Neural progenitor cell (in vitro differentiated cells): ENCODE results near the gene HMX3. TPM values are rescaled to one million over a fixed set of nuclear protein-coding genes. Genes with fewer than 3 reads are reported as not detected.
A peak's percentile ranks its signal among the peaks of the same experiment; 100 is the strongest.

Source experiments
- DNase-seq: peaks from one replicate; pipeline ENCODE4 v3.0.0-alpha.2; 2016; ENCODE audit warnings: low spot score
- H2AFZ ChIP-seq: fragments of 200-600 bp; sonication (generic); replicated peaks from 2 replicates; pipeline ENCODE4 v1.6.1; 2016; ENCODE audit warnings: antibody characterized with exemption
- H3F3A ChIP-seq: fragments of 200-600 bp; sonication (generic); 2 replicates; pipeline ENCODE4 v1.6.1; 2016; ENCODE audit warnings: antibody characterized with exemption, low read depth
- H3K27ac ChIP-seq: fragments of 200-600 bp; sonication (generic); 2 replicates; pipeline ENCODE4 v1.5.1; 2016; ENCODE audit warnings: mild to moderate bottlenecking
- H3K27me3 ChIP-seq: fragments of 200-600 bp; sonication (generic); 2 replicates; pipeline ENCODE4 v1.6.1; 2016; ENCODE audit warnings: mild to moderate bottlenecking, moderate library complexity
- H3K36me3 ChIP-seq: fragments of 200-600 bp; sonication (generic); 2 replicates; pipeline ENCODE4 v1.5.1; 2016
- H3K4me1 ChIP-seq: fragments of 200-600 bp; sonication (generic); 2 replicates; pipeline ENCODE4 v1.6.1; 2016; ENCODE audit warnings: mixed run types
- H3K4me2 ChIP-seq: fragments of 200-600 bp; sonication (generic); 2 replicates; pipeline ENCODE4 v1.6.1; 2016
- H3K4me3 ChIP-seq: fragments of 200-600 bp; sonication (generic); 2 replicates; pipeline ENCODE4 v1.5.1; 2016
- H3K79me2 ChIP-seq: fragments of 200-600 bp; sonication (generic); 2 replicates; pipeline ENCODE4 v1.6.1; 2016; ENCODE audit warnings: low read depth
- H3K9ac ChIP-seq: fragments of 200-600 bp; sonication (generic); 2 replicates; pipeline ENCODE4 v1.6.1; 2016
- H3K9me3 ChIP-seq: fragments of 200-600 bp; sonication (generic); 2 replicates; pipeline ENCODE4 v1.5.1; 2016; ENCODE audit warnings: low read depth
- H4K20me1 ChIP-seq: fragments of 200-600 bp; sonication (generic); 2 replicates; pipeline ENCODE4 v1.6.1; 2016; ENCODE audit warnings: low read depth
- H3K27ac Mint-ChIP-seq: 3 replicates; pipeline ENCODE4 v1.8.0; 2021; ENCODE audit warnings: mixed read lengths
- H3K27me3 Mint-ChIP-seq: 2 replicates; pipeline ENCODE4 v1.8.0; 2022; ENCODE audit warnings: low read depth, mild to moderate bottlenecking, inconsistent platforms, moderate library complexity, mixed read lengths; ENCODE audit not compliant: insufficient read depth
- H3K36me3 Mint-ChIP-seq: 3 replicates; pipeline ENCODE4 v1.8.0; 2021; ENCODE audit warnings: mixed read lengths
- H3K4me1 Mint-ChIP-seq: 3 replicates; pipeline ENCODE4 v1.8.0; 2021; ENCODE audit warnings: mixed read lengths
- H3K4me3 Mint-ChIP-seq: 3 replicates; pipeline ENCODE4 v1.8.0; 2021; ENCODE audit warnings: mild to moderate bottlenecking, moderate library complexity, mixed read lengths
- H3K9me3 Mint-ChIP-seq: 3 replicates; pipeline ENCODE4 v1.8.0; 2020; ENCODE audit warnings: mixed read lengths
- EZH2 ChIP-seq: fragments of 200-600 bp; sonication (generic); IDR thresholded peaks from 2 replicates; pipeline ENCODE4 v1.6.1; 2017; ENCODE audit warnings: antibody characterized with exemption, mild to moderate bottlenecking, moderate library complexity
- EZH2phosphoT487 ChIP-seq: fragments of 200-600 bp; sonication (generic); IDR thresholded peaks from 2 replicates; pipeline ENCODE4 v1.6.1; 2017; ENCODE audit warnings: antibody characterized with exemption
- total RNA-seq: library from RNA; depleted of rRNA; stranded (reverse); fragments of >200 nt; gene quantifications from 2 replicates; pipeline ENCODE4 v1.2.3, GENCODE V29; 2015; ENCODE audit warnings: low replicate concordance
- TF ChIP-seq, protein P1 (sequence below): fragments of 200-600 bp; sonication (generic); IDR thresholded peaks from 2 replicates; pipeline ENCODE4 v1.5.1; 2017; ENCODE audit warnings: antibody characterized with exemption, mild to moderate bottlenecking

Gene HMX3
- total RNA-seq, 1 donor from 2014 or later: not detected

DNA sequence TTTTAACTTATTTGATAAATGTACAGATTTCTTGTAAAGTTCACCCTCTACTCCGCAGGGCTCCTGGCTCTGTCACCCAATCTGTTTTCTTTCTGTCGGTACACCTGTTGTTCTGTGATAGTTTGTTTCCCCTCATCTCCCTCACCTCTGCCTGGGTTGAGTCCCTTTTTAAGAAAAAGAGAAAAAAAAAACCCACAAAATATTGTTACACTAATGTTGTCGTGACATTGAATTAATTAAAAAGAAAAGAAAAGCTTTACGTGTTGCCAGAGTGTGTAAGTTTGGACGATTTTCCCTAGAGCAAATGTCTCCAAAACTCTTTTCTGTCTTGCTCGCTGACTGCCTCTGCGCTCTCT, 3.4 kb downstream of the HMX3 start:
- Histone ChIP-seq H2AFZ (no peak overlapping the region), H3K79me2 (no peaks in the 10 kb centered on the region), H3K27ac (no peak overlapping the region), H3K36me3 (no peaks in the 10 kb centered on the region), H3K27me3 (peaks cover 100% of the 10 kb centered on the region), H3F3A (peaks cover 68% of the 10 kb centered on the region), H3K9ac (no peak overlapping the region), H3K4me3 (peak overlapping the region; percentile 29), H3K4me1 (peaks cover 49% of the 10 kb centered on the region), H3K4me2 (peak overlapping the region; percentile 74), H3K9me3 (no peaks in the 10 kb centered on the region), H4K20me1 (peaks cover 98% of the 10 kb centered on the region)
- Mint-ChIP-seq H3K4me3 (peak overlapping the region; percentile 50), H3K9me3 (no peaks in the 10 kb centered on the region), H3K27ac (no peak overlapping the region), H3K4me1 (peaks cover 26% of the 10 kb centered on the region), H3K36me3 (no peaks in the 10 kb centered on the region), H3K27me3 (peaks cover 88% of the 10 kb centered on the region)
- DNase-seq: no peak
- TF ChIP-seq, protein P1, sequence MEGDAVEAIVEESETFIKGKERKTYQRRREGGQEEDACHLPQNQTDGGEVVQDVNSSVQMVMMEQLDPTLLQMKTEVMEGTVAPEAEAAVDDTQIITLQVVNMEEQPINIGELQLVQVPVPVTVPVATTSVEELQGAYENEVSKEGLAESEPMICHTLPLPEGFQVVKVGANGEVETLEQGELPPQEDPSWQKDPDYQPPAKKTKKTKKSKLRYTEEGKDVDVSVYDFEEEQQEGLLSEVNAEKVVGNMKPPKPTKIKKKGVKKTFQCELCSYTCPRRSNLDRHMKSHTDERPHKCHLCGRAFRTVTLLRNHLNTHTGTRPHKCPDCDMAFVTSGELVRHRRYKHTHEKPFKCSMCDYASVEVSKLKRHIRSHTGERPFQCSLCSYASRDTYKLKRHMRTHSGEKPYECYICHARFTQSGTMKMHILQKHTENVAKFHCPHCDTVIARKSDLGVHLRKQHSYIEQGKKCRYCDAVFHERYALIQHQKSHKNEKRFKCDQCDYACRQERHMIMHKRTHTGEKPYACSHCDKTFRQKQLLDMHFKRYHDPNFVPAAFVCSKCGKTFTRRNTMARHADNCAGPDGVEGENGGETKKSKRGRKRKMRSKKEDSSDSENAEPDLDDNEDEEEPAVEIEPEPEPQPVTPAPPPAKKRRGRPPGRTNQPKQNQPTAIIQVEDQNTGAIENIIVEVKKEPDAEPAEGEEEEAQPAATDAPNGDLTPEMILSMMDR: no peak
- TF ChIP-seq EZH2phosphoT487 (no peak), EZH2 (peak; percentile 23)

DNA sequence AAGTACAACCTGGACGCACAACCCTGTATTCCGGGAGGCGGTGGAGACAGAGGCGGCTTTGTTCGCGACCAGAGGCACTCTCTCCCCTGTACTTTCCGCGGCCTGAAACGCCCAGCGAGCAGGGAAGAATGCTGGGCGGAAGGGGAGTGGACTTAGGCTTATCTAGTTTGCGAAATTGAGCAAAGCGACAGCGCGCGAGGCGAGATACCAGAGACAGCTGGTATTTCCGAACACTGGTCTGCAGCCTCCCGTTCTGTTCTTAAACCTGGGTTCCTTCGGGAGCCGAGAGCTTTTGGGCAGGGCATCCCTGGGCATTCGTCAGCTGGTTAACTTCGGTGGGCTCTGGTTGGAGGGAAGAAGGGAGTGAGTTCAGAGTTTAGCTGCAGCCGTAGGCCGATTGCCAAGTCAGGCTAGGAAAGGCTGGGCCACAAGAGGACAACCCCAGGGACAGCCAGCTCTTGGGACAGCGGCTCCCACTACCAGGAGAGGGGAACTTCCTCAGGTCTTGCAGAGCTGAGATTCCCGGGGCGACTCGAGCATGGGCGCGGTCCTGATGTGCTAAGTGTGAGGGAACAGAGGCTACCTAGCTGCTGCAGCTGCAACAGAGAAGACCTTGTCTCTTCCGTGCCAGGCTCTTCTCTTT, 3.9 kb downstream of the HMX3 start:
- Histone ChIP-seq H3K36me3 (no peaks in the 10 kb centered on the region), H3K4me1 (peaks cover 44% of the 10 kb centered on the region), H4K20me1 (peaks cover 98% of the 10 kb centered on the region), H2AFZ (peak overlapping the region; percentile 27), H3K4me3 (peak overlapping the region; percentile 29), H3K4me2 (peak overlapping the region; percentile 74), H3K79me2 (no peaks in the 10 kb centered on the region), H3F3A (peaks cover 67% of the 10 kb centered on the region), H3K27ac (no peak overlapping the region), H3K27me3 (peaks cover 100% of the 10 kb centered on the region), H3K9ac (no peak overlapping the region), H3K9me3 (no peaks in the 10 kb centered on the region)
- no peaks in the 10 kb centered on the region for H3K36me3 Mint-ChIP-seq
- DNase-seq: peak; percentile 92
- H3K4me1 Mint-ChIP-seq: peaks cover 22% of the 10 kb centered on the region
- peak overlapping the region; percentile 50 for H3K4me3 Mint-ChIP-seq
- H3K27ac Mint-ChIP-seq: no peak overlapping the region
- no peaks in the 10 kb centered on the region for H3K9me3 Mint-ChIP-seq
- TF ChIP-seq, protein P1: no peak
- TF ChIP-seq EZH2phosphoT487: peak; percentile 79
- TF ChIP-seq EZH2: peak; percentile 96
- H3K27me3 Mint-ChIP-seq: peaks cover 88% of the 10 kb centered on the region

DNA sequence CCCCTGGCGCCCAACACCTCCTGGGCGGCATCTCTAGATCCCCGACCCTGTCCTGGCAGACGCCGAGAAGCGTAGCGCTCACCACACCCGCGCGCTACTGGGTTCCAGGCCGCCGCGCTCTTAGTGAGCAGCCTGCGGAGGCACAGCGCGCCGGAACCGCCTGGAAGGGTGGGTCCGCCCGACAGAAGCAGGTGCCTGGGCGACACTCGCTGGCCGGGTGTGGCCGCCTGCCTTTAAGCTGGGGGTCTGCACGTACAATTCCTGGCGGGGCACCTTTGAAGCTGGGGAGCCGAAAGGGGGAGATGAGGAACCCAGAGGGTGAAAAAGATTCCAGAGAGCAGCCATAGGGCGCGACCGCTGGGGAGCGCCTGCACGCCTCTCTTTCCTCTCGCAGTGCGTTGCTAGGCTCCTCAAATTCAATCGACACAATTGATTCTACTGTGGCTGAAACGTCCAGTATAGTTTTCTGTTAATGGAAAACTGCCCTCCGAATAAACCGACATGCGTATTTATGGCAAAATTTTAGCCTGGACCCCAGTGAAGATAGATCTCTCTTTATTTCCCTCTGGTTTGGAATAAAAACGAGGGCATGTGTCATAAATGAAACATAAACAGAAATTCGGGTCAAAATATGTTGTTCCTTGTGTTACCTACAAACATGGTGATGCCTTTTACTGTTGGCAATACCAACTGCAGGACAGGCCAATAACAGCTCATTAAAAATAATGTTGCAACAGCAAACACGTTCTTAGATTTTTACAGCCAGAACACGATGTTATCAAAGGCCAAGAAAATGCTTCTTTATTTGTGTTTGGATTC, 4.6 kb downstream of the HMX3 start:
- peak; percentile 82 for DNase-seq

More for the DNA sequence above, 4.6 kb downstream of the HMX3 start:
- Mint-ChIP-seq H3K27me3 (peaks cover 90% of the 10 kb centered on the region), H3K27ac (no peak overlapping the region), H3K36me3 (no peaks in the 10 kb centered on the region), H3K9me3 (no peaks in the 10 kb centered on the region), H3K4me3 (peak overlapping the region; percentile 69), H3K4me1 (peaks cover 24% of the 10 kb centered on the region)
- Histone ChIP-seq H3K4me2 (peak overlapping the region; percentile 74), H3K79me2 (no peaks in the 10 kb centered on the region), H3K4me3 (peak overlapping the region; percentile 29), H3K9ac (no peak overlapping the region), H4K20me1 (peaks cover 98% of the 10 kb centered on the region), H3K27ac (no peak overlapping the region), H3F3A (peaks cover 67% of the 10 kb centered on the region), H3K36me3 (no peaks in the 10 kb centered on the region), H3K4me1 (peaks cover 37% of the 10 kb centered on the region), H2AFZ (peak overlapping the region; percentile 27), H3K27me3 (peaks cover 100% of the 10 kb centered on the region), H3K9me3 (no peaks in the 10 kb centered on the region)
- TF ChIP-seq, protein P1: peak; percentile 39
- TF ChIP-seq EZH2phosphoT487 (peak; percentile 91), EZH2 (peak; percentile 88)
